ENCODE data around the gene TCEANC2. TPM values are rescaled to one million over a fixed set of nuclear protein-coding genes. Genes with fewer than 3 reads are reported as not detected.

TCEANC2 gene
- total and polyA plus RNA-seq, 12 donors: 1.3 to 12.5 (median 5.6) TPM

DNA sequence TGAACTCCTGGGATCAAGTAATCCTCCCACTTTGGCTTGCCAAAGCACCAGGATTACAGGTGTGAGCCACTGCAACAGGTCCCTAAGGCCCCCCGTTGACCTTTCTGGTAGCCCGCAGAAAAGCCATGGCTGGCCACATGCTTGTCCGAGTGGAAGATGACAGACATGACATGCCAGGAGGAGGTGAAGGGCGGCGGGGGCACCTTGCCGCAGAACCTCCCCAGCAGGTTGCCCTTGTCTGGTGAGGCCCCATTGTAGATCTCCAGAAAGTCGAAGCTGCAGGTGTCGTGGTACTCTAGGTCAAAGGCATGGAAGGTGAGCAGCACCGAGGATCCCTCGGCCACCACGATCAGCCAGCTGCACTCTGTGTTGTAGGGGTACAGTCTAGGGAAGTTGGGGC, 91.0 kb downstream of the TCEANC2 start:
- no peak for TF ChIP-seq POLR2A (IDR thresholded peaks at IDR 0.05)
- TF ChIP-seq, protein P1, sequence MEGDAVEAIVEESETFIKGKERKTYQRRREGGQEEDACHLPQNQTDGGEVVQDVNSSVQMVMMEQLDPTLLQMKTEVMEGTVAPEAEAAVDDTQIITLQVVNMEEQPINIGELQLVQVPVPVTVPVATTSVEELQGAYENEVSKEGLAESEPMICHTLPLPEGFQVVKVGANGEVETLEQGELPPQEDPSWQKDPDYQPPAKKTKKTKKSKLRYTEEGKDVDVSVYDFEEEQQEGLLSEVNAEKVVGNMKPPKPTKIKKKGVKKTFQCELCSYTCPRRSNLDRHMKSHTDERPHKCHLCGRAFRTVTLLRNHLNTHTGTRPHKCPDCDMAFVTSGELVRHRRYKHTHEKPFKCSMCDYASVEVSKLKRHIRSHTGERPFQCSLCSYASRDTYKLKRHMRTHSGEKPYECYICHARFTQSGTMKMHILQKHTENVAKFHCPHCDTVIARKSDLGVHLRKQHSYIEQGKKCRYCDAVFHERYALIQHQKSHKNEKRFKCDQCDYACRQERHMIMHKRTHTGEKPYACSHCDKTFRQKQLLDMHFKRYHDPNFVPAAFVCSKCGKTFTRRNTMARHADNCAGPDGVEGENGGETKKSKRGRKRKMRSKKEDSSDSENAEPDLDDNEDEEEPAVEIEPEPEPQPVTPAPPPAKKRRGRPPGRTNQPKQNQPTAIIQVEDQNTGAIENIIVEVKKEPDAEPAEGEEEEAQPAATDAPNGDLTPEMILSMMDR (IDR thresholded peaks at IDR 0.05): no peak
- WGBS, 4 donors: 90 to 99% (median 95%) methylated on average over 8 to 11 of the region's 11 CpGs
- no peaks in the 10 kb centered on the region for H3K27me3 ChIP-seq

DNA sequence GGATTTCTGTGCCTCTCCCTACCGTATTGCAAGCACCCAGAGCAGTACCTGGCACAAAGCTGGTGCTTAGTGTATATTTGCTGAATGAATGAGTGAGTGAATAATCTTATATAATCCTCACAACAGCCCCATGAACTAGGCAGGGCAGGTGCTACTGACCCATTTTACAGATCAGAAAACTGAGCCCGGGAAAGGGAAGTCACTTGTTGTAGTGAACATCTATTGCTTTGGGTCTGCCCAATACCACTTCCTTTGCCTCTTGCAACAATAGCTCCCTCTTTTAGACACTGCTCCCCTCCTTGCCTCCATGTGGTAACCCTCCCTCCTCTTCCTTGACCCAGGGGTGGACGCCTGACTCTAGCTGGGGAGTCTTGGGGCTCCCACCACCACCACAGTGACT, 96.3 kb downstream of the TCEANC2 start:
- TF ChIP-seq, protein P1 (IDR thresholded peaks at IDR 0.05): no peak
- no peak for TF ChIP-seq POLR2A (IDR thresholded peaks at IDR 0.05)
- Histone ChIP-seq H3K27ac (no peak overlapping the region), H3K9me3 (replicated peaks in 1 of 3) (no peaks in the 10 kb centered on the region), H3K36me3 (replicated peaks in 1 of 2) (no peaks in the 10 kb centered on the region), H3K4me3 (no peak overlapping the region), H3K27me3 (no peaks in the 10 kb centered on the region), H3K4me1 (replicated peaks in 1 of 2) (peaks cover 0 to 8% of the 10 kb centered on the region in 2 donors)
- no peak for DNase-seq
- intact Hi-C loops (cut with DNase I): no loop called here
- 92 to 100% (median 97%) methylated on average over 3 of the region's 3 CpGs for WGBS, 4 donors

More for the DNA sequence above, 91.0 kb downstream of the TCEANC2 start:
- H3K9me3 ChIP-seq (replicated peaks in 1 of 3): no peaks in the 10 kb centered on the region
- no peak overlapping the region for H3K27ac ChIP-seq
- H3K36me3 ChIP-seq (replicated peaks in 1 of 2): no peaks in the 10 kb centered on the region
- DNase-seq: no peak
- H3K4me3 ChIP-seq: no peak overlapping the region
- intact Hi-C loops (cut with DNase I): no loop called here
- H3K4me1 ChIP-seq (replicated peaks in 1 of 2): no peaks in the 10 kb centered on the region

DNA sequence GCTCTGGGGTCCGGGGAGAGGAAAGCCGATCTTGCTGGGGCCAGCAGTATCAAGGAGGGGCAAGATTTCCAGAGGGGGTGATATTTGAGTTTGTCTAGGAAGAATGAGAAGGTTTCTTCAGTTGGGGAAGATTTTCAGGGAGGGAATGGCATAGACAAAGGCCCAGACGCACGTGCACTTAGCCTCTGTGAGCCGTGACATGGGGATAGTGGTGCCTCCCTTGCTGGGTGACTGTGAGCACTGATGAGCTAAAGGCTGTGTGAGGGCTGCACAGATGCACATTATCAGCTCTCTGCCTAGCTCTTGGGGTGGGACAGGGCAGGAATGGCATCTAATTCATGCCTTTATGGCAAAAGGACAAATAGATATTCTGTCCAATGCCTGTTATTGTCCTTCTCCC, 97.6 kb downstream of the TCEANC2 start:
- Histone ChIP-seq H3K27me3 (no peaks in the 10 kb centered on the region), H3K9me3 (replicated peaks in 1 of 3) (no peaks in the 10 kb centered on the region), H3K36me3 (replicated peaks in 1 of 2) (no peaks in the 10 kb centered on the region), H3K4me1 (replicated peaks in 1 of 2) (peaks cover 0 to 8% of the 10 kb centered on the region in 2 donors), H3K4me3 (no peak overlapping the region), H3K27ac (no peak overlapping the region)
- 85 to 100% (median 93%) methylated on average over 5 of the region's 5 CpGs for WGBS, 4 donors
- TF ChIP-seq, protein P1 (IDR thresholded peaks at IDR 0.05): no peak
- TF ChIP-seq POLR2A (IDR thresholded peaks at IDR 0.05): no peak
- intact Hi-C loops (cut with DNase I): no loop called here
- DNase-seq: no peak

DNA sequence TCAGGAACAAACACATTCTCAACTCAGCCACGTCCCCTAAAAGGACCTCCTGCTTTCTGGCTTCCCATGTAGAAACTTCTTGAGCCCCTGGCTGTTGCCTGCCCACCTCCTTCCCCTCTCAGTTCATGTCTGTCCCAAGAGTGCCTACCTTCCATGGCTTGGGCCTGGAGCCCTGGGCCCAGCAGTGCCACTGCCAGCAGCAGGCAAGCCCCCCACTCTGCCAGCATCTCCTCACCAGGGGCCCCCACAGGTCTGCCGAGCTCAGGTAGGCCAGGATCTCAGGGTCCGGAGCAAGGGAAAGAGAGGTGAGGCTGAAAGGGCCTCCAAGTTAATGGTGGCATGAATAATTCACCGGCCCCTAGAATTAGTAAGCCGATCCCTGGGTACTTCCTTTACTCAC, 99.3 kb downstream of the TCEANC2 start, which contains the start of gene CDCP2:
Gene CDCP2 (minus strand): TSS at position 305 of the 400 bp plus-strand sequence. CDS start 78 bp downstream, at position 227.
- H3K9me3 ChIP-seq (replicated peaks in 1 of 3): no peaks in the 10 kb centered on the region
- no peaks in the 10 kb centered on the region for H3K27me3 ChIP-seq
- H3K4me3 ChIP-seq: no peak within 1 kb of the TSS
- WGBS, 4 donors: 93 to 98% (median 96%) methylated on average over 4 to 5 of the region's 5 CpGs
- TF ChIP-seq, protein P1 (IDR thresholded peaks at IDR 0.05): no peak
- no peak for TF ChIP-seq POLR2A (IDR thresholded peaks at IDR 0.05)
- H3K27ac ChIP-seq: peak within 1 kb of the TSS in 1 of 5 donors; percentile 18
- no peak for DNase-seq
- H3K36me3 ChIP-seq (replicated peaks in 1 of 2): no peaks in the 10 kb centered on the region
- peaks cover 0 to 8% of the 10 kb centered on the region in 2 donors for H3K4me1 ChIP-seq (replicated peaks in 1 of 2)
- intact Hi-C loops (cut with DNase I): no loop called here
